CD14-positive monocyte (primary cell): Measurements from ENCODE around the gene SLC20A1. TPM values are rescaled to one million over a fixed set of nuclear protein-coding genes. Genes with fewer than 3 reads are reported as not detected.

ENCODE experiments used
- DNase-seq, 3 donors: peaks; one replicate each; pipeline ENCODE4 v3.0.0-alpha.2; 2011 to 2022
- H2AFZ ChIP-seq: 2 replicates; pipeline ENCODE4 v1.6.0; 2012; ENCODE audit warnings: mild to moderate bottlenecking, low read depth, low read length, inconsistent platforms; ENCODE audit not compliant: insufficient read depth, poor library complexity, severe bottlenecking
- H3K27ac ChIP-seq, 2 donors: 1 replicate in 1 of 2; 2 replicates in 1 of 2; pipeline ENCODE4 v1.5.1; 2012 to 2013; ENCODE audit warnings: low read length in 2 of 2, control low read depth in 1 of 2, inconsistent platforms in 1 of 2, low read depth in 1 of 2, mild to moderate bottlenecking in 1 of 2
- H3K27me3 ChIP-seq, 2 donors: one replicate each; pipeline versions ENCODE4 v1.6.0 to v1.6.1; 2011 to 2013; ENCODE audit warnings: low read length in 2 of 2; ENCODE audit not compliant: control insufficient read depth in 2 of 2, insufficient read depth in 2 of 2
- H3K36me3 ChIP-seq, 2 donors: replicated peaks in 1 of 2; 1 replicate in 1 of 2; 2 replicates in 1 of 2; pipeline versions ENCODE4 v1.5.1 to v1.6.1; 2012 to 2013; ENCODE audit warnings: low read length in 2 of 2, control low read depth in 1 of 2, inconsistent platforms in 1 of 2, mild to moderate bottlenecking in 1 of 2; ENCODE audit not compliant: insufficient read depth in 2 of 2, control insufficient read depth in 1 of 2
- H3K4me1 ChIP-seq, 2 donors: 1 replicate in 1 of 2; 2 replicates in 1 of 2; pipeline versions ENCODE4 v1.5.1 to v1.6.1; 2012 to 2013; ENCODE audit warnings: low read length in 2 of 2, control low read depth in 1 of 2, inconsistent platforms in 1 of 2, mild to moderate bottlenecking in 1 of 2, moderate library complexity in 1 of 2; ENCODE audit not compliant: insufficient read depth in 2 of 2, control insufficient read depth in 1 of 2
- H3K4me2 ChIP-seq: replicated peaks from 2 replicates; pipeline ENCODE3; 2012; ENCODE audit warnings: low read length, moderate library complexity, mild to moderate bottlenecking; ENCODE audit not compliant: poor library complexity, severe bottlenecking; ENCODE audit errors: extremely low read depth
- H3K4me3 ChIP-seq, 3 experiments: fragments of 200-600 bp in 1 of 3; sonication (generic) in 1 of 3; replicated peaks in 1 of 3; 1 replicate in 2 of 3; 2 replicates in 1 of 3; pipeline ENCODE4 v1.5.1; 2011 to 2013; ENCODE audit warnings: low read length in 3 of 3, mild to moderate bottlenecking in 3 of 3, control low read depth in 2 of 3, low read depth in 2 of 3, inconsistent platforms in 1 of 3, moderate library complexity in 1 of 3
- H3K79me2 ChIP-seq: 2 replicates; pipeline ENCODE4 v1.6.0; 2012; ENCODE audit warnings: mild to moderate bottlenecking, control low read depth, inconsistent platforms, low read length, moderate library complexity; ENCODE audit not compliant: insufficient read depth
- H3K9ac ChIP-seq: 2 replicates; pipeline ENCODE4 v1.6.0; 2017; ENCODE audit warnings: low read length, mild to moderate bottlenecking; ENCODE audit not compliant: insufficient read depth, poor library complexity, severe bottlenecking
- H3K9me3 ChIP-seq, 2 donors: replicated peaks in 1 of 2; 1 replicate in 1 of 2; 2 replicates in 1 of 2; pipeline versions ENCODE4 v1.5.1 to v1.6.1; 2012 to 2013; ENCODE audit warnings: low read length in 2 of 2, control low read depth in 1 of 2; ENCODE audit not compliant: control insufficient read depth in 1 of 2, insufficient read depth in 1 of 2
- H4K20me1 ChIP-seq: 2 replicates; pipeline ENCODE4 v1.6.0; 2012; ENCODE audit warnings: mild to moderate bottlenecking, low read length, control low read depth, moderate library complexity; ENCODE audit not compliant: insufficient read depth
- H3K27ac Mint-ChIP-seq, 7 donors: one replicate each; pipeline ENCODE4 v1.8.0; 2020; ENCODE audit warnings: mild to moderate bottlenecking in 7 of 7, mixed read lengths in 7 of 7, moderate library complexity in 6 of 7, inconsistent platforms in 2 of 7
- H3K27me3 Mint-ChIP-seq, 3 donors: one replicate each; pipeline ENCODE4 v1.8.0; 2021 to 2022; ENCODE audit warnings: low read depth in 3 of 3, mild to moderate bottlenecking in 3 of 3, mixed read lengths in 3 of 3, moderate library complexity in 3 of 3, inconsistent platforms in 1 of 3
- H3K36me3 Mint-ChIP-seq, 2 donors: one replicate each; pipeline ENCODE4 v1.8.0; 2020; ENCODE audit warnings: mixed read lengths in 2 of 2, inconsistent platforms in 1 of 2, mild to moderate bottlenecking in 1 of 2
- H3K4me1 Mint-ChIP-seq: one replicate; pipeline ENCODE4 v1.8.0; 2020; ENCODE audit warnings: mild to moderate bottlenecking, mixed read lengths
- H3K4me3 Mint-ChIP-seq, 2 donors: one replicate each; pipeline ENCODE4 v1.8.0; 2020; ENCODE audit warnings: mild to moderate bottlenecking in 2 of 2, mixed read lengths in 2 of 2, moderate library complexity in 1 of 2
- H3K9me3 Mint-ChIP-seq, 7 donors: one replicate each; pipeline ENCODE4 v1.8.0; 2020 to 2022; ENCODE audit warnings: mixed read lengths in 7 of 7, mild to moderate bottlenecking in 6 of 7, moderate library complexity in 6 of 7, inconsistent platforms in 2 of 7
- CTCF ChIP-seq: fragments of 200-600 bp; IDR thresholded peaks from one replicate; pipeline ENCODE4 v1.8.0; 2022; ENCODE audit warnings: antibody characterized with exemption, mild to moderate bottlenecking
- WGBS: methylation state at CpG from one replicate; pipeline ENCODE4 v1.1.5; 2013; ENCODE audit warnings: missing lambda C conversion rate; ENCODE audit not compliant: insufficient coverage; 5-methylcytosine and 5-hydroxymethylcytosine counted together
- intact Hi-C, 2 donors: fragments of 100-400 bp; cut with micrococcal nuclease; formaldehyde crosslinking; loops; one replicate each; pipeline versions ENCODE4 v1.15.0 to v1.15.1; 2023
- polyA plus RNA-seq, 3 donors: library from polyadenylated mRNA; depleted of rRNA in 1 of 3; unstranded in 2 of 3; stranded (reverse) in 1 of 3; fragments of 300-500 nt in 2 of 3; fragments of >200 nt in 1 of 3; fragmentation: Illumina TruSeq in 2 of 3; gene quantifications; 1 replicate in 2 of 3; 2 replicates in 1 of 3; pipeline ENCODE4 v1.2.3, GENCODE V29; 2012 to 2021

SLC20A1 gene
- polyA plus RNA-seq, 3 donors = 16.1 to 112 (median 36.3) TPM

GRCh38 chr2:112640467-112640799, 5.3 kb upstream of the SLC20A1 start:
- no peaks in the 10 kb centered on the region for H3K27me3 ChIP-seq
- no peak overlapping the region for H3K4me2 ChIP-seq
- 100% methylated on average over 2 of the region's 2 CpGs for WGBS
- intact Hi-C loops = no loop called here
- H2AFZ ChIP-seq = no peak overlapping the region
- Mint-ChIP-seq H3K27ac (peak overlapping the region in 1 of 7 donors; percentile 54), H3K9me3 (no peaks in the 10 kb centered on the region), H3K36me3 (peaks cover 3 to 14% of the 10 kb centered on the region in 2 donors), H3K4me1 (peaks cover 65% of the 10 kb centered on the region), H3K4me3 (no peak overlapping the region), H3K27me3 (peaks cover 2 to 5% (median 3%) of the 10 kb centered on the region in 3 donors)
- no peak overlapping the region for H3K4me3 ChIP-seq
- TF ChIP-seq CTCF = no peak
- no peak for DNase-seq
- no peak overlapping the region for H3K27ac ChIP-seq
- no peak overlapping the region for H3K9ac ChIP-seq
- H3K36me3 ChIP-seq = no peaks in the 10 kb centered on the region
- H4K20me1 ChIP-seq = no peaks in the 10 kb centered on the region
- peaks cover 35 to 48% of the 10 kb centered on the region in 2 donors for H3K4me1 ChIP-seq
- H3K9me3 ChIP-seq = no peaks in the 10 kb centered on the region
- H3K79me2 ChIP-seq = no peaks in the 10 kb centered on the region

- no peak overlapping the region for H3K9ac ChIP-seq
- intact Hi-C loops = no loop called here
- H3K36me3 ChIP-seq = no peaks in the 10 kb centered on the region
- Mint-ChIP-seq H3K9me3 (no peaks in the 10 kb centered on the region), H3K4me1 (peaks cover 59% of the 10 kb centered on the region), H3K4me3 (no peak overlapping the region), H3K36me3 (peaks cover 3 to 14% of the 10 kb centered on the region in 2 donors), H3K27ac (peak overlapping the region in 3 of 7 donors; percentile 3 to 54 (median 18)), H3K27me3 (peaks cover 0 to 5% (median 2%) of the 10 kb centered on the region in 3 donors)
- H3K79me2 ChIP-seq = peaks cover 3% of the 10 kb centered on the region
- H3K4me2 ChIP-seq = no peak overlapping the region
- DNase-seq = peak in 2 of 3 donors; percentile 24 to 35
- no peak overlapping the region for H3K27ac ChIP-seq
- WGBS = 78% methylated on average over 5 of the region's 8 CpGs
- peaks cover 2% of the 10 kb centered on the region for H4K20me1 ChIP-seq
- H3K4me3 ChIP-seq = no peak overlapping the region
- H2AFZ ChIP-seq = no peak overlapping the region
- TF ChIP-seq CTCF = no peak
- H3K9me3 ChIP-seq = no peaks in the 10 kb centered on the region
- no peaks in the 10 kb centered on the region for H3K27me3 ChIP-seq
- peaks cover 35 to 43% of the 10 kb centered on the region in 2 donors for H3K4me1 ChIP-seq
Observed at GRCh38 chr2:112640800-112641675, 4.7 kb upstream of the SLC20A1 start.
